ENCODE measurements around the gene OR2Y1.
"Not testable (repeated sequence)": the region's sequence is repeated elsewhere in the genome, so short reads cannot be mapped to it uniquely, and the experiment has no call there.

Gene OR2Y1

DNA sequence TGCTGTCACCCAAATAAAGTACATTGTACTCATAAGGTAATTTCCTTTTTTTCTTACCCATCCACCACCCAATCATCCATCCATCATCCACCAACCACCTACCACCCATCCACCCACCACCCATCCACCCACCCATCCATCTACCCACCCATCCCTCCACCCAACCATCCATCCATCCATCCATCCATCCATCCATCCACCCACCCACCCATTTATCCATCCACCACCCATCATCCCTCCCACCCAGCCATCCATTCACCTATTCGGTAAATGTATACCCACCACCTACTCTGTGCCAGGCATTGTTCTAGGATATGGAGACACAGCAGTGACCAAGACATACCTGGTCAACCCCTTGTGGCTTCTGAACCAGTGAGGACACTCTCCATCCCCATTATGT lies 37.6 kb upstream of the OR2Y1 start:
- H3K4me1 ChIP-seq (ENCODE audit: control insufficient read depth, insufficient read depth, low read length) = no peaks in the 10 kb centered on the region
- H3K9ac ChIP-seq (ENCODE audit: low read length) = no peak overlapping the region
- H3K27me3 ChIP-seq (ENCODE audit: control insufficient read depth, insufficient read depth, low read length) = no peaks in the 10 kb centered on the region
- no peaks in the 10 kb centered on the region for H3K36me3 ChIP-seq (ENCODE audit: control insufficient read depth, insufficient read depth, low read length)
- no peak overlapping the region for H3K4me3 ChIP-seq (ENCODE audit: low read length)
- H3K27ac ChIP-seq (ENCODE audit: low read depth, low read length) = no peak overlapping the region

DNA sequence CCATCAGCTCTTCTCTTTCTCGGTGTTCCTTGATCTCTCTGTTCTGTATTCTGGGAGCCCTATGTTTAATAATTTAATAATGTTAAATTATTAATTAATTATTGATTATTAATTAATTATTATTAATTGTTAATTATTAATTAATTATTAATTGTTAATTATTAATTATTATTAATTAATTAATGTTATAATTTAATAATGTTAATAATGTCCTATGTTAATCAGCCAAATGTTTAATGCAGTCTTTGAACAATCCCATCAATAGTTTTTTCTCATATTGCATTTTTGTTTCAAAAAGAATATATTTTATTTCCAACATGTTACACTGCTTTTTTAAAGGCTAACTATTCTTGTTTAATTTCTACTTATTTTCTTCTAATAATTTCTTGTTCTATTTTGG lies 36.5 kb upstream of the OR2Y1 start:
- no peak overlapping the region for H3K4me3 ChIP-seq (ENCODE audit: low read length)
- H3K36me3 ChIP-seq (ENCODE audit: control insufficient read depth, insufficient read depth, low read length) = no peaks in the 10 kb centered on the region
- no peaks in the 10 kb centered on the region for H3K4me1 ChIP-seq (ENCODE audit: control insufficient read depth, insufficient read depth, low read length)
- no peak overlapping the region for H3K9ac ChIP-seq (ENCODE audit: low read length)
- H3K27me3 ChIP-seq (ENCODE audit: control insufficient read depth, insufficient read depth, low read length) = no peaks in the 10 kb centered on the region
- no peak overlapping the region for H3K27ac ChIP-seq (ENCODE audit: low read depth, low read length)

DNA sequence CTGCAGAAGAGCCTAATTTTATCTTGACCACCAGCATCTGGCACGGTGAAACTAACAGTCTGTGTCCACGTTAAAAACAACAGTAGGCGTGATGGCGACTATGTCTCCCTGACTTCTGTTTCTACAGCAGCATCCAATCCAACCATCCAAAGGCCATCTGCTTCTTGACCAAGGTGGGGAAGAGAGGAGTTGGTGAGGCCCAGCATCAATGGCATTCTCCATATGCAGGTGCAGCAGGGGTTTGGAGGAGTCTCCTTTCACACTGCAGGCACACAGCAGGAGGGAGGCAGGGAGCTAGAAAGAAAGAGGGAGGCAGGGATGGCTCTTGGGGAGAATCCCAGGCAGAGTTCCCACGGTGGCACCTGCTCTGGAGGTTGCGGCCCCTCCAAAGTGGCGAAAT lies 35.8 kb upstream of the OR2Y1 start:
- Histone ChIP-seq H3K9ac (ENCODE audit: low read length) (no peak overlapping the region), H3K4me1 (ENCODE audit: control insufficient read depth, insufficient read depth, low read length) (no peaks in the 10 kb centered on the region), H3K27me3 (ENCODE audit: control insufficient read depth, insufficient read depth, low read length) (no peaks in the 10 kb centered on the region), H3K36me3 (ENCODE audit: control insufficient read depth, insufficient read depth, low read length) (no peaks in the 10 kb centered on the region), H3K27ac (ENCODE audit: low read depth, low read length) (no peak overlapping the region), H3K4me3 (ENCODE audit: low read length) (no peak overlapping the region)

DNA sequence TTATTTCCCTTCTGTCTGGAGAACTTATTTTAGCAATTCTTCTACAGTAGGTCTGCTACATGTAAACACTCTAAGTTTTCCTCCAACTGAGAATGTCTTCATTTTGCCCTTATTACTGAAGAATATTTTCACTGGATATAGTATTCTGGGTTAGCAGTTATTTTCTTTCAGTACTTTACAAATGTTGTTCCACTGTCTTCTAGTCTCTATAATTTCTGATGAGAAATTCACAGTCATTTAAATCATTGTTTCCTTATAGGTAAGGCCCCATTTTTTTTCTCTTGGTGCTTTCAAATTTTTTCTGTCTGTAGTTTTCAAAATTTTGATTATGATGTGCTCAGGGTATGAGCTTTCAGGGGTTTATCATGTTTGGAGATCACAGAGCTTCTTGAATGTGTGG lies 32.0 kb upstream of the OR2Y1 start:
- H3K9ac ChIP-seq (ENCODE audit: low read length) = no peak overlapping the region
- H3K4me1 ChIP-seq (ENCODE audit: control insufficient read depth, insufficient read depth, low read length) = no peaks in the 10 kb centered on the region
- no peaks in the 10 kb centered on the region for H3K36me3 ChIP-seq (ENCODE audit: control insufficient read depth, insufficient read depth, low read length)
- no peaks in the 10 kb centered on the region for H3K27me3 ChIP-seq (ENCODE audit: control insufficient read depth, insufficient read depth, low read length)
- no peak overlapping the region for H3K27ac ChIP-seq (ENCODE audit: low read depth, low read length)
- H3K4me3 ChIP-seq (ENCODE audit: low read length) = no peak overlapping the region

DNA sequence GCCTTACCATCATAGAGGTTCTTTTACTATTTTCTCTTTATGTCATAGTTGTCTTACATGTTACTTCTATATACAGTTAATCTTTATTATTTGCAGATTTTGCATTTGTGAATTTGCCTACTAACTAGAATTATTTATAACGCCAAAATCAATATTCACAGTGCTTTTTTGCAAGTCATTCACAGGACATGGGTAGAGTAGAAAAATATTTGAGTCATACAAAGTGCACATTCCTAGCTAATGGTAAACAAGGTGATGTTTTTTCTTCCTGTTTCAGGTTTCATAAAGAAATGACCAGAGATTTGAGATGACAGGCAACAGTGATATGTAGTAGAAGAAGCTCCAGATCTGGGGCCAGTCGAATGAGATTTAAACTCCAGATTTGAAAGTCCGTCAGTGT lies 30.0 kb upstream of the OR2Y1 start:
- Histone ChIP-seq H3K36me3 (ENCODE audit: control insufficient read depth, insufficient read depth, low read length) (no peaks in the 10 kb centered on the region), H3K27me3 (ENCODE audit: control insufficient read depth, insufficient read depth, low read length) (no peaks in the 10 kb centered on the region), H3K4me1 (ENCODE audit: control insufficient read depth, insufficient read depth, low read length) (no peaks in the 10 kb centered on the region), H3K27ac (ENCODE audit: low read depth, low read length) (no peak overlapping the region), H3K4me3 (ENCODE audit: low read length) (no peak overlapping the region), H3K9ac (ENCODE audit: low read length) (no peak overlapping the region)

DNA sequence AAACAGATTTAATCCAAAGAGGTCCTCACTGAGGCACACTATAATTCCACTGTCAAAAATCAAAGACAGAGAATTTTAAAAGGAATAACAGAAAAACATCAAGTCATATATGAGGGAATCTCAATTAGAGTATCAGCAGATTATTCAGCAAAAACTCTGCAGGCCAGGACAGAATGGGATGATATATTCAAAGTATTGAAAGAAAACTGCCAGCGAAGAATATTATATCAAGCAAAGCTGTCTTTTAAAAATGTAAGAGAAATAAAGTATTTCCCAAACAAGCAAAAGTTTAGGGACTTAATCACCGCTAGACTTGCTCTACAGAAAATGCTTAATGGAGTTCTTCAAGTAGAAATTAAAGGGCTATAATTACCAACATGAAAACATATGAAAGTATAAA lies 15.7 kb upstream of the OR2Y1 start:
- Histone ChIP-seq H3K4me3 (ENCODE audit: low read length) (no peak overlapping the region), H3K4me1 (ENCODE audit: control insufficient read depth, insufficient read depth, low read length) (no peaks in the 10 kb centered on the region), H3K27ac (ENCODE audit: low read depth, low read length) (no peak overlapping the region), H3K36me3 (ENCODE audit: control insufficient read depth, insufficient read depth, low read length) (no peaks in the 10 kb centered on the region), H3K27me3 (ENCODE audit: control insufficient read depth, insufficient read depth, low read length) (no peaks in the 10 kb centered on the region), H3K9ac (ENCODE audit: low read length) (no peak overlapping the region)

DNA sequence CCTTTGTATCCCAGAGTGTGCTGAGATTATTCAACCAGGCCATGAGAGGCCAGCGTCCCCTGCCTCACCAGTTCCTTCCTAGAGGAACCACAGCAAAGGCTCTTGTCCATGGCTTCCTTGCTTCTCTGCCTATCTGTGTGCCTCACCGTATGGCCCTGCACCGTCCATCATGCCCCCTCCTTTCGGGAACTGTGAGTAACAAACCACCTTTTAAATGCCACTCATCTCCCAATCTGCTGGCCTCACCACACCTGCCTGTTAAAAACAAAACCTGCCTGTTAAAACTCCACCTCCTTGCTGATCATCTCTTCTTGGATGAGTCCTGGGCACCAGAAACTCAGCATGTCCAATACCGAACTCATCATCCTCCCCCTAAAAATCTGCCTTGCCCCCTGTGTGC lies 4.4 kb upstream of the OR2Y1 start:
- Histone ChIP-seq H3K4me1 (ENCODE audit: control insufficient read depth, insufficient read depth, low read length) (no peaks in the 10 kb centered on the region), H3K36me3 (ENCODE audit: control insufficient read depth, insufficient read depth, low read length) (no peaks in the 10 kb centered on the region), H3K27ac (ENCODE audit: low read depth, low read length) (no peak overlapping the region), H3K4me3 (ENCODE audit: low read length) (no peak overlapping the region), H3K9ac (ENCODE audit: low read length) (no peak overlapping the region), H3K27me3 (ENCODE audit: control insufficient read depth, insufficient read depth, low read length) (peaks cover 5% of the 10 kb centered on the region)

DNA sequence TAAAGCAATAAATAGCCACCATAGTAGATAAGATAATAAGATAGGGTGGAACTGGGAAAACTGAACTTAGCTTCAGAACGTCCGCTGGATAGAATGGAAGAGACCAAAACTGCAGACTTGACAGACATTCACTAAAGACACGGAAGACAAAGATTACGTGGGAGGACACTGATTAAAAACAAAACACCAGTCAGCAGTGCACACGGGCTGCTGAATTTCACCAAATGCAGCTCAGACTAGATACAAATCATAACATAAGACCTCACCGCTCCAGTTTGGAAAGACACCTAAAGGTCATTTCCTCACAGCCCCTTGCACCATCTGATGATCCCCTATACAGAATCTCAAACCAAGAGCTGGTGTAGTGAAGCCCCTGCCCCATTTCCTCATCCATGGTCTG lies 2.9 kb upstream of the OR2Y1 start:
- H3K27ac ChIP-seq (ENCODE audit: low read depth, low read length) = no peak overlapping the region
- no peak overlapping the region for H3K4me3 ChIP-seq (ENCODE audit: low read length)
- H3K4me1 ChIP-seq (ENCODE audit: control insufficient read depth, insufficient read depth, low read length) = no peaks in the 10 kb centered on the region
- no peak overlapping the region for H3K9ac ChIP-seq (ENCODE audit: low read length)
- peaks cover 6% of the 10 kb centered on the region for H3K27me3 ChIP-seq (ENCODE audit: control insufficient read depth, insufficient read depth, low read length)
- H3K36me3 ChIP-seq (ENCODE audit: control insufficient read depth, insufficient read depth, low read length) = no peaks in the 10 kb centered on the region

DNA sequence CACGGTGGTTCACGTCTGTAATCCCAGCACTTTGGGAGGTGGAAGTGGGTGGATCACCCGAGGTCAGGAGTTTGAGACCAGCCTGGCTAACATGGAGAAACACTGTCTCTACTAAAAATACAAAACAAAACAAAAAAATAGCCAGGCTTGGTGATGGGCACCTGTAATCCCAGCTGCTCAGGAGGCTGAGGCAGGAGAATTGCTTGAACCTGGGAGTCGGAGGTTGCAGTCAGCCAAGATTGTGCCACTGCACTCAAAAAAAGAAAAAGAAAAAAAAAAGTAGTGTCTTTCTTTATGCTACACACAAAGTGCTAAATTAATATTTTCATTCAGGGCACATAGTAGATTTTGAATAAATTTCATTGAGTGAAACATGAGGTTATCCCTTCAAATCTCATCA lies 1.1 kb upstream of the OR2Y1 start:
- not testable (repeated sequence) for H3K36me3 ChIP-seq (ENCODE audit: control insufficient read depth, insufficient read depth, low read length); H3K27me3 ChIP-seq (ENCODE audit: control insufficient read depth, insufficient read depth, low read length)

DNA sequence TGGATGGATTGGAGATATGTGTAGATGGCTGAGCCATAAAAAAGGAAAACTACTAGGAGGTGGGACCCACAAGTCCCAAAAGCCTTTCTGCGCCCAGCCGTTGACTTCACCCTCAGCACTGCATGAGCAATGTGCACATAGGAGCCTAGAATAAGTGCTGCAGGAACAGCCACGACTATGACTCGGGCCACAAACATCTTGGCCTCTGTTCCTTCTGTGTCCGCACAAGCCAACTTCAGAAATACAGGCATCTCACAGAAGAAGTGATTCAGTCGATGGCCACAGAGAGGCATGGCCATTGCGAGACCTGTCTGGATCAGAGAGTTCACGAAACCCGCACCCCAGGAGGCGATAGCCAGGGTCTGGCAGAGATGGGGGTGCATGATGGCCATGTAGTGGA lies 587 bp downstream of the OR2Y1 start:
- no peak overlapping the region for H3K4me3 ChIP-seq (ENCODE audit: low read length)
- H3K9ac ChIP-seq (ENCODE audit: low read length) = no peak overlapping the region
- H3K27me3 ChIP-seq (ENCODE audit: control insufficient read depth, insufficient read depth, low read length) = peaks cover 6% of the 10 kb centered on the region
- no peak overlapping the region for H3K27ac ChIP-seq (ENCODE audit: low read depth, low read length)
- no peaks in the 10 kb centered on the region for H3K36me3 ChIP-seq (ENCODE audit: control insufficient read depth, insufficient read depth, low read length)
- no peaks in the 10 kb centered on the region for H3K4me1 ChIP-seq (ENCODE audit: control insufficient read depth, insufficient read depth, low read length)

More for the DNA sequence above, 1.1 kb upstream of the OR2Y1 start:
- not testable (repeated sequence) for H3K4me3 ChIP-seq (ENCODE audit: low read length); H3K9ac ChIP-seq (ENCODE audit: low read length); H3K27ac ChIP-seq (ENCODE audit: low read depth, low read length); H3K4me1 ChIP-seq (ENCODE audit: control insufficient read depth, insufficient read depth, low read length)

DNA sequence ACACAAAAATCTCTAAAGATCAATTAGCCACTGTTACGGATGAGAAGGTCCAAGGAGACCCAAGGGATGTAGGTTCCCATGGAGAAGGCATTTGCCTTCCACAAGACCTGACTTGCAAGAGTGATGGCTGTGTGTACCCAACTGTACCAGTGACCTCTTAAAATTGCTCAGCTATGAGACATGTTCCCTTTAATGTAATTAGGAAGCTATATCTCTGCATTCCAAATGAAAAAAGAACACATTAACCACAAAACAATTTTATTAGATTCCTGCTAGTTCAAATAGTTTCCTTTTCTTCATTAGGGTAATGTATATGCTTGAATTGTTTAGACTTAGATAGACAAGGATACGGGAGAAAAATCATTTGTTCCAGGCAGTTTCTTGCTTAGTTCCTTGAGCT lies 3.3 kb downstream of the OR2Y1 start:
- Histone ChIP-seq H3K36me3 (ENCODE audit: control insufficient read depth, insufficient read depth, low read length) (no peaks in the 10 kb centered on the region), H3K27ac (ENCODE audit: low read depth, low read length) (no peak overlapping the region), H3K9ac (ENCODE audit: low read length) (no peak overlapping the region), H3K27me3 (ENCODE audit: control insufficient read depth, insufficient read depth, low read length) (peaks cover 6% of the 10 kb centered on the region), H3K4me3 (ENCODE audit: low read length) (no peak overlapping the region), H3K4me1 (ENCODE audit: control insufficient read depth, insufficient read depth, low read length) (no peaks in the 10 kb centered on the region)

DNA sequence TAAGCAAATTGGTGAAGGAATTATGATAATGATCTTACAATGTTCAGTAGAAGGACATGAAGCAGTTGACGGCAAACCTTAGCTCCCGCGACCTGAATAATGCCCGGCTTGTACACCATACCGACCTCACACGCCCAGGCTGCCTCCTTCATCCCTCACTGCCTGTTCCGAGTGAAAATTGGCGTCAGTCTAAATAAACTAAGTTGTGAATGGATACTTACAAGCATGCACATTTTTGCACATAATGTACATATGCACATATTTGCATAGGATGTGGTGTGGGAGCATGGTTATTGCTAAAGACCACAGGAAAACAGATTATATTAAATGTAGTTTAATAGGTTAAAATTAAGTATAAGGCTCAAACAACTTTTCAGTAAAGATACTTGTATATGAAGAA lies 14.9 kb downstream of the OR2Y1 start:
- no peaks in the 10 kb centered on the region for H3K27me3 ChIP-seq (ENCODE audit: control insufficient read depth, insufficient read depth, low read length)

DNA sequence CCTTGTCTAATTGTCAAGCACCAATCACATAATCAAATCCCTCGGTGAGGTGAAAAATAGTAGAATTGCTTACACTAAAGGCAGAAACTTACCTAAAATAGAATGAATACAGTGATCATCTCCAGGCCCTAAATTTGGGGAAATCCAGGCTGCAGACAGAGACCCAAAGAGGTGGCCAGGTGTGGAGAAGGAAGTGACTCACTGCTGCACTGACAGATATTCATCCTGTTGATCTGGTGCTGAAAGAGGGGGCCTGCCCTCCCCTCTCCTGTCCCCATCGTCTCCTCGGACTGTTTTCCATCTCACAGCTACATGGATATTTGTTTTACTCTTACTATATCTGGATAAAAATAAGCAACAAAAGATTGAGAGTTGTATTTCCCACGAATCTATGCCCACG lies 15.9 kb downstream of the OR2Y1 start:
- Histone ChIP-seq H3K9ac (ENCODE audit: low read length) (no peak overlapping the region), H3K4me3 (ENCODE audit: low read length) (no peak overlapping the region), H3K27ac (ENCODE audit: low read depth, low read length) (no peak overlapping the region), H3K36me3 (ENCODE audit: control insufficient read depth, insufficient read depth, low read length) (no peaks in the 10 kb centered on the region), H3K27me3 (ENCODE audit: control insufficient read depth, insufficient read depth, low read length) (no peaks in the 10 kb centered on the region), H3K4me1 (ENCODE audit: control insufficient read depth, insufficient read depth, low read length) (no peaks in the 10 kb centered on the region)

More for the DNA sequence above, 14.9 kb downstream of the OR2Y1 start:
- no peak overlapping the region for H3K27ac ChIP-seq (ENCODE audit: low read depth, low read length)
- no peak overlapping the region for H3K4me3 ChIP-seq (ENCODE audit: low read length)
- H3K36me3 ChIP-seq (ENCODE audit: control insufficient read depth, insufficient read depth, low read length) = no peaks in the 10 kb centered on the region
- no peaks in the 10 kb centered on the region for H3K4me1 ChIP-seq (ENCODE audit: control insufficient read depth, insufficient read depth, low read length)
- H3K9ac ChIP-seq (ENCODE audit: low read length) = no peak overlapping the region

DNA sequence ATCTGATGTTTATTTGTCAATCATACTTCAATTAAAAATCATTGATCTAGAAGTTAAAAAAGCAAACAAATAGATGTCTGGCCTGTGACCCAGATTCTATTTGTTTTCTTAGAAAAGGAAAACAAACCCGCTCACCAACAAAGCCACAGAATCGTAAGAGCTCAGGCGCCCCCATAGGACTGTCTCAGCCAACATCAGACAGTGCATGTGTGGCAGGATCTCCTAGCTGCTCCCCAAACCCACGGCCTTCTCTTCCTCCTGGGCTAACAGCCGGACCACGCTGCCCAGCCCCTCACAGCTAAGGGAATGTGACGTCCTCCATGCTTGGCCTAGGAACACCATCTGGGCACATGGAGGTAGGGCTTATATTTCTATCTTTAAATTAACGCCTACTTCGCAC lies 19.4 kb downstream of the OR2Y1 start:
- no peaks in the 10 kb centered on the region for H3K4me1 ChIP-seq (ENCODE audit: control insufficient read depth, insufficient read depth, low read length)
- no peak overlapping the region for H3K27ac ChIP-seq (ENCODE audit: low read depth, low read length)
- no peaks in the 10 kb centered on the region for H3K36me3 ChIP-seq (ENCODE audit: control insufficient read depth, insufficient read depth, low read length)
- H3K4me3 ChIP-seq (ENCODE audit: low read length) = no peak overlapping the region
- H3K27me3 ChIP-seq (ENCODE audit: control insufficient read depth, insufficient read depth, low read length) = no peaks in the 10 kb centered on the region
- no peak overlapping the region for H3K9ac ChIP-seq (ENCODE audit: low read length)
